Measurements from ENCODE around the gene WDR91.

- TF ChIP-seq CTCF (conservative IDR thresholded peaks at IDR 0.05; ENCODE audit: low read length) (no peak), EZH2phosphoT487 (IDR thresholded peaks at IDR 0.05; ENCODE audit: borderline replicate concordance) (no peak)
Measured at GRCh38 chr7:135242096-135242684, 30.9 kb upstream of the WDR91 start.
